HUES64 (cell line): ENCODE results near the gene TMEM88. TPM values are rescaled to one million over a fixed set of nuclear protein-coding genes. Genes with fewer than 3 reads are reported as not detected.
"Not testable (repeated sequence)": the region's sequence is repeated elsewhere in the genome, so short reads cannot be mapped to it uniquely, and the experiment has no call there.

Source experiments
- H3K27ac ChIP-seq: 2 replicates; pipeline ENCODE4 v1.7.0; 2013; ENCODE audit warnings: low read depth, low read length, inconsistent platforms
- H3K27me3 ChIP-seq: 2 replicates; pipeline ENCODE4 v1.6.1; 2013; ENCODE audit warnings: mild to moderate bottlenecking, low read length; ENCODE audit not compliant: insufficient read depth
- H3K36me3 ChIP-seq: 2 replicates; pipeline ENCODE4 v1.6.1; 2013; ENCODE audit warnings: mild to moderate bottlenecking, low read length; ENCODE audit not compliant: insufficient read depth
- H3K4me1 ChIP-seq: 2 replicates; pipeline ENCODE4 v1.6.1; 2013; ENCODE audit warnings: mild to moderate bottlenecking, low read length, moderate library complexity; ENCODE audit not compliant: insufficient read depth
- H3K4me3 ChIP-seq: 2 replicates; pipeline ENCODE4 v1.5.1; 2013; ENCODE audit warnings: mild to moderate bottlenecking, low read length, moderate library complexity
- H3K9ac ChIP-seq: 2 replicates; pipeline ENCODE4 v1.6.1; 2013; ENCODE audit warnings: mild to moderate bottlenecking, low read depth, low read length
- H3K9me3 ChIP-seq: 2 replicates; pipeline ENCODE4 v1.6.1; 2013; ENCODE audit warnings: low read depth, low read length; ENCODE audit not compliant: insufficient read depth
- WGBS: fragments of 150-250, 120-280 bp; methylation state at CpG from one replicate; pipeline ENCODE4 v1.1.7; 2013; ENCODE audit warnings: missing lambda C conversion rate; 5-methylcytosine and 5-hydroxymethylcytosine counted together
- polyA plus RNA-seq, 2 experiments: library from polyadenylated mRNA; stranded (reverse); fragments of 50-300 nt; gene quantifications; one replicate each; pipeline ENCODE4 v1.2.3, GENCODE V29; 2013

The TMEM88 gene, protein sequence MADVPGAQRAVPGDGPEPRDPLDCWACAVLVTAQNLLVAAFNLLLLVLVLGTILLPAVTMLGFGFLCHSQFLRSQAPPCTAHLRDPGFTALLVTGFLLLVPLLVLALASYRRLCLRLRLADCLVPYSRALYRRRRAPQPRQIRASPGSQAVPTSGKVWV
- polyA plus RNA-seq (2013, experiment 1 of 2), result 11.1 TPM
- polyA plus RNA-seq (2013, experiment 2 of 2), result 13.9 TPM

DNA sequence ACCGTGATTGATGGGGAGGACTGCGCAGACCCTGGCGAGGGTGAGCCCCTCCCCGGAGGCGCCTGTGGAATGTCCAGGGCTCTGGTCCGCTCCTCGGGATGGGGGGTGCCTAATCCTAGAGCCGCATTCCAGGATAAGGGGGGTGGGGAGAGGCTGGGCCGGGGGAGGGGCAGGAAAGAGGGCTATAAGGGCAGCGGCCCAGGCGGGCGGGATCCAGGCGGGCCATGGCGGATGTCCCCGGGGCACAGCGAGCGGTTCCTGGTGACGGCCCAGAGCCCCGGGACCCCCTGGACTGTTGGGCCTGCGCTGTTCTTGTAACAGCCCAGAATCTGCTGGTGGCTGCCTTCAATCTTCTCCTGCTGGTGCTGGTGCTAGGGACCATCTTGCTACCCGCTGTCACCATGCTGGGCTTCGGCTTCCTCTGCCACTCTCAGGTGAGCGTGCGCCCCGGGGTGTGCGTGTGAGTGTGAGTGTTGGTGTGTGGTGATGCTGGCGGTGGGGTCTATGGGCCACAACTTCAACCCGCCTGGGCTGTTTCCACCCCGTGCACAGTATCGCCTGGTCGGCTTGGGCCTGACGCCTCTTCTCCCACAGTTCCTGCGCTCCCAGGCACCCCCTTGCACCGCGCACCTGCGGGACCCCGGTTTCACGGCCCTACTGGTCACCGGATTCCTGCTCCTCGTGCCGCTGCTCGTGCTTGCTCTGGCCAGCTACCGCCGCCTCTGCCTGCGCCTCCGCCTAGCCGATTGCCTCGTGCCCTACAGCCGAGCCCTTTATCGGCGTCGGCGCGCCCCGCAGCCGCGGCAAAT lies at the start of gene TMEM88:
TSS of gene TMEM88 (plus strand) at position 216 of the 809 bp plus-strand sequence. CDS start at position 225, 9 bp downstream.
- H3K9ac ChIP-seq, result peak within 1 kb of the TSS; percentile 57
- H3K27ac ChIP-seq, result no peak within 1 kb of the TSS; the same call in 1 of the 2 replicates
- H3K4me1 ChIP-seq, result peaks cover 12% of the 10 kb centered on the region
- H3K4me3 ChIP-seq, result peak within 1 kb of the TSS; percentile 72
- peaks cover 10% of the 10 kb centered on the region; the same call in 1 of the 2 replicates for H3K36me3 ChIP-seq
- H3K27me3 ChIP-seq, result peaks cover 48% of the 10 kb centered on the region
- H3K9me3 ChIP-seq, result no peaks in the 10 kb centered on the region
- 3% methylated on average over 57 of the region's 57 CpGs for WGBS

DNA sequence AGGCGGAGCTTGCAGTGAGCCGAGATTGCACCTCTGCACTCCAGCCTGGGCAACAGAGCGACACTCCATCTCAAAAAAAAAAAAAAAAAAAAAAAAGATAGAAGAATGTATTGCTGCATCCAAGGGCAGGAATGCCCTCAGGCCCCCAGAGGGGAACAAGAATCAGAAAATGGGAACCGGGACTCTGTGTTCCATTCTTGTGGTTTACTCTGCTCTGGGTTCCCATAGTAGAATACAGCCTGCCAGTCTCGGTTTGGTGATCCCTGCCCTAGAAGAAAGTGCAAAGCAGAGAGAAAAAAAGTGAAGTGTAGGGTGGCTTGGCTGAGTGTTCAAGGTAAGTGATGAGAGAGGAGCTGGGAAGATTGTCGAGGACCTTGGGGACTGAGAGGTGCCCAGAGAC lies 48.3 kb upstream of the TMEM88 start:
- Histone ChIP-seq H3K4me3 (no peak overlapping the region), H3K4me1 (no peaks in the 10 kb centered on the region), H3K27me3 (no peaks in the 10 kb centered on the region), H3K27ac (no peak overlapping the region), H3K36me3 (no peaks in the 10 kb centered on the region), H3K9me3 (no peaks in the 10 kb centered on the region), H3K9ac (no peak overlapping the region)
- WGBS, result 87% methylated on average over 3 of the region's 6 CpGs

DNA sequence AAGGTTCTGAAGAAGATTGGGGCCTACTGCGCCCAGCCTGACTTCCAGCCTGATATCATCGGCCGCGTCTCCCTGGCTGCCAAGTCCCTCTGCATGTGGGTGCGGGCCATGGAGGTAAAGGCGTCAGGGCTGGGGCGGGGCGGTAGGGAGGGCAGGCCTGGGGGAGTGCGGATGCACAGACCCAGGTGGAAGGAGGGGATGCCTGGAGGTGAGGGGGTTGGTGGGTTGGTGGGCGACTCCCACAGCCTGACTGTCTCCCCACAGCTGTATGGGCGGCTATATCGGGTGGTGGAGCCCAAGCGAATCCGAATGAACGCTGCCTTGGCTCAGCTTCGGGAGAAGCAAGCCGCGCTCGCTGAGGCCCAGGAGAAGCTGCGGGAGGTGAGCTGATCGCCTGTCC lies 47.7 kb upstream of the TMEM88 start:
- WGBS, result 92% methylated on average over 21 of the region's 21 CpGs
- no peak overlapping the region for H3K9ac ChIP-seq

DNA sequence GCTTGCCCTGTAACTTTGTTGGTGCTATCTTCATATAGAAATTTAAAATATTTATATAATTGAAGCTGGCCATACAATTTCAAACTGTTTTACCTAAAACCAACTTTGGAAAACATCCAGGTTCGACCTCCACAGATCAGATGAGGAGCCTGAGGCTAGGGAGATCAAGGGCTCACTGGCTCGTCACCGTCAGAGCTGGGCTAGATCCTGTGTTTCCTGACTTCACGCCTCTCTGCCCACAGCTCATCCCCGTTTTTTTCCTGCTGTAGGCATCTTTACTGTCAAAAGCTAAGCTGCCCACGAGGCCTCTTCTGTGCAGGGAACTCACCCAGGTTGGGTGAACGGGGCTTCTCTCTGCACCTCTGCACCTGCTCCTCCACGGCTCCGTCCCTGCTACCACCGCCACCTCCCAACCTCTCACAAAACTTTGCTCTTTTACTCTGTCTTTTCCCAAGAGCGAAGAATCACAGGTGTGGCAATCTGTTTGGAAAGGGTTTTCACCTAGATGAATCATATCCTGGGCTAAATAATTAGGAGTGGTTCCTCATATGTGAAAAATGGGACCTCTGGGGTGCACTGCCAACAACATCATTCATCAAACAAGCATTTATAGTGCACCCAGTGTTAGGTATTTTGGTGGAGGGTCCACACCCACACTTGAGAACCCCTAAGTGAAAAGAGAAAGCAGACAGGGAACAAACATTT lies 45.6 kb upstream of the TMEM88 start:
- 79% methylated on average over 10 of the region's 11 CpGs for WGBS
- Histone ChIP-seq H3K27ac (no peak overlapping the region), H3K4me3 (no peak overlapping the region)

More for the DNA sequence above, 47.7 kb upstream of the TMEM88 start:
- Histone ChIP-seq H3K4me1 (no peaks in the 10 kb centered on the region), H3K4me3 (no peak overlapping the region), H3K27ac (no peak overlapping the region), H3K36me3 (no peaks in the 10 kb centered on the region), H3K27me3 (no peaks in the 10 kb centered on the region), H3K9me3 (no peaks in the 10 kb centered on the region)

DNA sequence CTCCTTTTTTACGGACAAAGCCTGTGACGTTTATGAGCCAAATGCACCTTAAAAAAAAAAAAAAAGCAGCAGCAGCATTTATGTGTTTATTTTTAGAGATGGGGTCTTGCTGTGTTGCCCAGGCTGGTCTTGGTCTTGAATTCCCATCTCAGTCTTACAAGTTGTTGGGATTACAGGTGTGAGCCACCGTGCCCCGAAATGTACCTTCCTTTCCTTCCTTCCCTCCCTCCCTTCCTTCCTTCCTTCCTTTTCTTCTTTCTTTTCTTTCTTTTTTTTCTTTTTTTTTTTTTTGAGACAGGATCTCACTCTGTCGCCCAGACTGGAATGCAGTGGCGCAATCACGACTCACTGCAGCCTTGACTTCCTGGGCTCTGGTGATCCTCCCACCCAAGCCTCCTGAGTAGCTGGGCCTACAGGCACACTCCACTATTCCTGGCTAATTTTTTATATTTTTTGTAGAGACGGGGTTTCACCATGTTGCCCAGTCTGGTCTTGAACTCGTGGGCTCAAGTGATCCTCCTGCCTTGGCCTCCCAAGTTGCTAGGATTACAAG lies 45.0 kb upstream of the TMEM88 start:
- not testable (repeated sequence) for H3K4me1 ChIP-seq, H3K27me3 ChIP-seq, H3K9me3 ChIP-seq, H3K4me3 ChIP-seq, H3K27ac ChIP-seq, H3K36me3 ChIP-seq, H3K9ac ChIP-seq
- 88% methylated on average over 9 of the region's 9 CpGs for whole genome bisulfite sequencing

More for the DNA sequence above, 45.6 kb upstream of the TMEM88 start:
- no peaks in the 10 kb centered on the region for H3K9me3 ChIP-seq
- no peaks in the 10 kb centered on the region for H3K4me1 ChIP-seq
- H3K9ac ChIP-seq, result no peak overlapping the region
- no peaks in the 10 kb centered on the region for H3K36me3 ChIP-seq
- H3K27me3 ChIP-seq, result no peaks in the 10 kb centered on the region

DNA sequence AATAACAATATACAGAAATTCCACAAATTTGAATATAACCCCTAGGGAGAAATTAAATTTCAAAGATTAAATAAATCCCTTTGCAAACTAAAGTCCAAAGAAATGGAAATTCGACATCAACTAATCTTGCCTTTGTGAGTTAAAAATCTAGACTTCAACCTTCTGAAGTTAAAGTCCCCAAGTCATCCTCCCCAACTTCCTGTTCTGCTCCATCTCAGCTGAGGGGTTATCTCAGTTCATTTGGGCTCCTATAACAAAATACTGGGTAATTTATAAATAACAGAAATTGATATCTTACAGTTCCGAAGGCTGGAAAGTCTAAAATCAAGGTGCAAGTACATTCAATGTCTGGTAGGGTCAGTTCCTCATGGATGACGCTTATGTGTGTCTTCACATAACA lies 43.6 kb upstream of the TMEM88 start:
- Histone ChIP-seq H3K9ac (no peak overlapping the region), H3K4me3 (no peak overlapping the region), H3K27ac (no peak overlapping the region), H3K4me1 (no peaks in the 10 kb centered on the region), H3K9me3 (no peaks in the 10 kb centered on the region), H3K27me3 (no peaks in the 10 kb centered on the region), H3K36me3 (no peaks in the 10 kb centered on the region)
- 93% methylated on average over 3 of the region's 3 CpGs for WGBS

DNA sequence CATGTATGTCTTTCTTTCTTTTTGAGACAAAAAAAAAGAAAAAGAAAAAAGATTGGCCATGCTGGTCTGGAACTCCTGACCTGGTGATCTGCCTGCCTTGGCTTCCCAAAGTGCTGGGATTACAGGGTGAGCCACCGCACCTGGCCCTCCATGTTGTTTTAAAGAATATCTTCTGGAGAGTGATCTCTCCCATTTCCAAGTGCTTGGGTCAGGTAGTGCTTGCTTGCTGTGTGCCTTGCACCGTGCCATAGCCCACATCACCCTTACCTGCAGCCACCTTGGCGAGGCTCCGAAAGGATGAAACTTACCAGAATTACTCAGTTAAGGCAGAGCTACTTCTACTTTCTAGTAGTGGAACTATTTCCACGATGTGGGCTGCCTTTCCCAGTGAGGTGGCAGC lies 39.9 kb upstream of the TMEM88 start:
- no peak overlapping the region for H3K9ac ChIP-seq
- no peak overlapping the region for H3K27ac ChIP-seq
- no peaks in the 10 kb centered on the region for H3K9me3 ChIP-seq
- no peaks in the 10 kb centered on the region for H3K4me1 ChIP-seq
- H3K36me3 ChIP-seq, result no peaks in the 10 kb centered on the region
- H3K27me3 ChIP-seq, result no peaks in the 10 kb centered on the region; the same call in 1 of the 2 replicates
- 94% methylated on average over 5 of the region's 5 CpGs for WGBS
- H3K4me3 ChIP-seq, result no peak overlapping the region

DNA sequence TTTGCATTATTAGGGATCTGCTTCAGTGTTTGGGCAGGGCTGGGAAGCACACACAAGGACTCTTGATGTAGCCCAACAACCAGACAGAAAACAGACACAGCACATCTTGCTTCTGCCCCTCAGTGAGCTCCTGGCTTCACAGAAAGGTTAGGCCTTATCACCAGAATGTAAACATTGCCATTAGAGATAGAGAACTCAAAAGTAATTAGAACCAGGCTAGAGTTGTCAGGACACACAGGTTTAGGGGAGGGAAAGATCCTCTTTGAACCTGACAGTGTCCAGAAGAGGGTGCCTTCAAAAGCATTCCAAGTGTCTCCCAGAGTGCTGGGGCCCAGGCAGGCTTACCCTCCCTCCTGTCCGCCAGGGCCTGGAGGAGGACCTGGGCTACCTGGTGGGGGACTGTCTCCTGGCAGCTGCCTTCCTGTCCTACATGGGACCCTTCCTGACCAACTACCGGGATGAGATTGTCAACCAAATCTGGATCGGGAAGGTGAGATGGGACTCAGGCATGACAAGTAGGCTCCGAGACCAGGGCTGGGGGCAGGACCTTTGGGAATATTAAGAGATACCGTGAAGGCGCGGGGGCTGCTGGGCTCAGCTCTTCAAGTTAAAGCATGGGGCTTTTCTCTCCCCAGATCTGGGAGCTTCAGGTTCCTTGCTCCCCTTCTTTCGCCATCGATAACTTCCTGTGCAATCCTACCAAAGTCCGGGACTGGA lies 37.8 kb upstream of the TMEM88 start:
- no peak overlapping the region for H3K4me3 ChIP-seq
- H3K27me3 ChIP-seq, result no peaks in the 10 kb centered on the region; the same call in 1 of the 2 replicates
- H3K9ac ChIP-seq, result no peak overlapping the region
- no peak overlapping the region for H3K27ac ChIP-seq
- H3K9me3 ChIP-seq, result no peaks in the 10 kb centered on the region
- H3K4me1 ChIP-seq, result no peaks in the 10 kb centered on the region
- WGBS, result 85% methylated on average over 10 of the region's 10 CpGs
- no peaks in the 10 kb centered on the region for H3K36me3 ChIP-seq

DNA sequence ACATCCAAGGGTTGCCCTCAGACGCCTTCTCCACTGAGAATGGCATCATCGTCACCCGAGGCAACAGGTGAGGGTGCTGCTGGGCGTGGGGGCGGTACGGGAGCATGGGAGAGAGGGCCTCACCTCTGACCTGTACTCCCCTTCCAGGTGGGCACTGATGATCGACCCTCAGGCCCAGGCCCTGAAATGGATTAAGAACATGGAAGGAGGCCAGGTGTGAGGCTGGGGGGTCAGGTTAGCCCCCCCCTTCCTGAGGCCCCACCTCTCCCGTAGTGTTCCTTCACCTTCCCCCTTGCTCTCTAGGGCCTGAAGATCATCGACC lies 37.3 kb upstream of the TMEM88 start:
- whole genome bisulfite sequencing, result 95% methylated on average over 8 of the region's 9 CpGs
- no peak overlapping the region for H3K4me3 ChIP-seq

DNA sequence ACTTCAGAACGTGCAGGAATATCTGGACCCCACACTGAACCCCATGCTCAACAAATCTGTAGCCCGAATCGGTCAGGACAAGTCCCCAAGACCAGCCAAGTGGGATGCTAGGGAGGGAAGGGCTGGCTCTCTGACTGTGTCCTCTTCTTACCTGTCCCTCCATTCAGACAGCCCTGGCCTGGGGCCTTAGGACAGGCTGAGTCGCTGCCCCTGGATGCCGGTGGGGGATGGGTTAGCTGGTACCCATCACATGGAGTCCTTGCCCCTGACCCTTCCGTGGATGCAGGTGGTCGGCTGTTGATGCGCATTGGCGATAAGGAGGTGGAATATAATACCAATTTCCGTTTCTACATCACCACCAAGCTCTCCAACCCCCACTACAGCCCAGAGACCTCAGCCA lies 36.8 kb upstream of the TMEM88 start:
- H3K9me3 ChIP-seq, result no peaks in the 10 kb centered on the region
- WGBS, result 87% methylated on average over 9 of the region's 10 CpGs
- no peak overlapping the region for H3K9ac ChIP-seq
- no peaks in the 10 kb centered on the region; the same call in 1 of the 2 replicates for H3K27me3 ChIP-seq
- H3K4me3 ChIP-seq, result no peak overlapping the region
- H3K4me1 ChIP-seq, result no peaks in the 10 kb centered on the region
- no peaks in the 10 kb centered on the region for H3K36me3 ChIP-seq
- no peak overlapping the region for H3K27ac ChIP-seq

More for the DNA sequence above, 37.3 kb upstream of the TMEM88 start:
- H3K9me3 ChIP-seq, result no peaks in the 10 kb centered on the region
- no peaks in the 10 kb centered on the region for H3K4me1 ChIP-seq
- H3K27me3 ChIP-seq, result no peaks in the 10 kb centered on the region; the same call in 1 of the 2 replicates
- H3K9ac ChIP-seq, result no peak overlapping the region
- H3K36me3 ChIP-seq, result no peaks in the 10 kb centered on the region
- H3K27ac ChIP-seq, result no peak overlapping the region
